Hepatocyte (in vitro differentiated cells): ENCODE measurements around the gene ALDH1L1. TPM values are rescaled to one million over a fixed set of nuclear protein-coding genes. Genes with fewer than 3 reads are reported as not detected.

ENCODE experiments used
- DNase-seq: peaks from one replicate; pipeline ENCODE4 v3.0.0-alpha.2; 2016; ENCODE audit warnings: low spot score
- H2AFZ ChIP-seq: fragments of 200-600 bp; sonication (generic); 2 replicates; pipeline ENCODE4 v1.6.0; 2016; ENCODE audit warnings: antibody characterized with exemption, mild to moderate bottlenecking
- H3K27ac ChIP-seq: fragments of 200-600 bp; sonication (generic); 2 replicates; pipeline ENCODE4 v1.5.1; 2016; ENCODE audit warnings: mild to moderate bottlenecking
- H3K27me3 ChIP-seq: fragments of 200-600 bp; sonication (generic); 2 replicates; pipeline ENCODE4 v1.6.1; 2016
- H3K36me3 ChIP-seq: fragments of 200-600 bp; sonication (generic); replicated peaks from 2 replicates; pipeline ENCODE4 v1.5.1; 2016; ENCODE audit warnings: low read depth; ENCODE audit not compliant: insufficient read depth
- H3K4me1 ChIP-seq: fragments of 200-600 bp; sonication (generic); 2 replicates; pipeline ENCODE4 v1.5.1; 2016; ENCODE audit warnings: mild to moderate bottlenecking, moderate library complexity; ENCODE audit not compliant: insufficient read depth
- H3K4me2 ChIP-seq: fragments of 200-600 bp; sonication (generic); 2 replicates; pipeline ENCODE4 v1.6.0; 2016
- H3K4me3 ChIP-seq: fragments of 200-600 bp; sonication (generic); 2 replicates; pipeline ENCODE4 v1.5.1; 2016; ENCODE audit warnings: mild to moderate bottlenecking
- H3K79me2 ChIP-seq: fragments of 200-600 bp; sonication (generic); 2 replicates; pipeline ENCODE4 v1.6.0; 2017; ENCODE audit warnings: mild to moderate bottlenecking
- H3K9me2 ChIP-seq: fragments of 200-600 bp; sonication (generic); replicated peaks from 2 replicates; pipeline ENCODE4 v1.6.0; 2017; ENCODE audit warnings: mild to moderate bottlenecking; ENCODE audit not compliant: insufficient read depth
- H3K9me3 ChIP-seq: fragments of 200-600 bp; sonication (generic); 2 replicates; pipeline ENCODE4 v1.5.1; 2016; ENCODE audit warnings: low read depth, mild to moderate bottlenecking
- H4K20me1 ChIP-seq: fragments of 200-600 bp; sonication (generic); 2 replicates; pipeline ENCODE4 v1.6.0; 2016; ENCODE audit warnings: mild to moderate bottlenecking; ENCODE audit not compliant: insufficient read depth, poor library complexity, severe bottlenecking
- EZH2 ChIP-seq: fragments of 200-600 bp; sonication (generic); IDR thresholded peaks from 2 replicates; pipeline ENCODE4 v1.6.1; 2016; ENCODE audit warnings: antibody characterized with exemption, mild to moderate bottlenecking, borderline replicate concordance
- EZH2phosphoT487 ChIP-seq: fragments of 200-600 bp; sonication (generic); IDR thresholded peaks from one replicate; pipeline ENCODE4 v1.6.1; 2018; ENCODE audit warnings: antibody characterized with exemption, mild to moderate bottlenecking, low read depth, moderate library complexity; ENCODE audit not compliant: unreplicated experiment, severe bottlenecking
- WGBS: methylation state at CpG from one replicate; pipeline ENCODE4 v1.1.6; 2016; ENCODE audit warnings: low lambda C conversion rate; ENCODE audit errors: missing lambda C conversion rate; 5-methylcytosine and 5-hydroxymethylcytosine counted together
- polyA plus RNA-seq: library from polyadenylated mRNA; unstranded; fragments of >200 nt; fragmentation: Nextera tagmentation; extraction: Ambion mirVana; gene quantifications from 2 replicates; pipeline ENCODE4 v1.2.1, GENCODE V29; 2016
- total RNA-seq: library from RNA; depleted of rRNA; stranded (reverse); fragments of >200 nt; gene quantifications from 2 replicates; pipeline ENCODE4 v1.2.3, GENCODE V29; 2014
- TF ChIP-seq, protein P1 (sequence below): fragments of 200-600 bp; sonication (generic); IDR thresholded peaks from 2 replicates; pipeline ENCODE4 v1.5.1; 2016; ENCODE audit warnings: antibody characterized with exemption, mild to moderate bottlenecking; ENCODE audit not compliant: poor library complexity

Gene ALDH1L1
- total and polyA plus RNA-seq, 2 experiments from 2014 or later: 15.9 to 22.6 TPM

DNA sequence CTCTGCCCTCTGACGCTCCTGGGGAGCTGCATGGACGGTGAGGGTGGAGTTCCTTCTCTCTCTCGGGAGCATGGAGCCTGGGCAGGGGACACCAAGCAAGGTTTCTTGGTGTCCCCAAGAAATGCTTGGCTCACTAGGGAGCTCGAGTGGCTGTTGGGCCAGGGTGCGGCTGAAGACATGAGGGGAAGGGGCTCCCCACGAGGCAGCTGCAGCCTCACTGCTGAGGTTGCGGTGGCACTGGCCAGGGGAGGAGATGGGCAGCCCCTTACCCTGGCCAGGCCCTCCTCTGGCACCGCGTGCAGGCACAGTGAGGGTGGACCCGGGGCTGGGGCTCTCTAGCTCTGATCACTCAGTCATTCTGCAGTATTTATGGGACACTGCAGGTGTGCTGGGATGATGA is 52.9 kb downstream of the ALDH1L1 start:
- no peaks in the 10 kb centered on the region for H4K20me1 ChIP-seq

DNA sequence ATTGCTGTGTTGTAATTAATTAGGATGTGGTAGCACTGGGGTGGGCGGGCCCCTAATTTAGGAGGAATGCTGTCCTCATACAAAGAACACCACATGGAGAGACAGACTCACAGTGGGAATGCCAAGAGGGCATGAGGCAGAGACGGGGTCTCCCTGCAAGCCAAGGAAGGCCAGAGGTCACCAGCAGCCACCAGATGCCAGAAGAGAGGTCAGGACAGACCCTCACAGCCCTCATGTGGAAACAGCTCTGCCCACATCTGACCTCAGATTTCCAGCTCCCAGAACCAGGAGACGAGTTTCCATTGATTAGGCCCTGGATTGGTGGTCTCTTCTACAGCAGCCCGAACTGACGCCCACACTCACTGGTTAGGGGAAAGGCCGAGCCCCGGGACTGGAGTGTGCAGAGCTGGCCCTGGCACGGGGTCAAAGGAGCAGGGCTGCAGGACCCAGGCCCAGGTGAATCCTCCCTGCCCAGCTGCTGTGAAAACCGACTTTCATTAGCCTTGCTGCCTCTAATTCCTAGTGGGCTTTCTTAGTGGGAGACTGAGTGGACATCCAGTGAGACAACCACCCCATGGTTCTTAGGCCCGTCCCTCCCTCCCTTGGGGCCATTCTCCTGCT is 53.5 kb downstream of the ALDH1L1 start:
- H3K79me2 ChIP-seq: no peaks in the 10 kb centered on the region
- 84% methylated on average over 10 of the region's 10 CpGs for WGBS

More for the DNA sequence above, 52.9 kb downstream of the ALDH1L1 start:
- TF ChIP-seq EZH2phosphoT487 (no peak), EZH2 (no peak)
- TF ChIP-seq, protein P1, sequence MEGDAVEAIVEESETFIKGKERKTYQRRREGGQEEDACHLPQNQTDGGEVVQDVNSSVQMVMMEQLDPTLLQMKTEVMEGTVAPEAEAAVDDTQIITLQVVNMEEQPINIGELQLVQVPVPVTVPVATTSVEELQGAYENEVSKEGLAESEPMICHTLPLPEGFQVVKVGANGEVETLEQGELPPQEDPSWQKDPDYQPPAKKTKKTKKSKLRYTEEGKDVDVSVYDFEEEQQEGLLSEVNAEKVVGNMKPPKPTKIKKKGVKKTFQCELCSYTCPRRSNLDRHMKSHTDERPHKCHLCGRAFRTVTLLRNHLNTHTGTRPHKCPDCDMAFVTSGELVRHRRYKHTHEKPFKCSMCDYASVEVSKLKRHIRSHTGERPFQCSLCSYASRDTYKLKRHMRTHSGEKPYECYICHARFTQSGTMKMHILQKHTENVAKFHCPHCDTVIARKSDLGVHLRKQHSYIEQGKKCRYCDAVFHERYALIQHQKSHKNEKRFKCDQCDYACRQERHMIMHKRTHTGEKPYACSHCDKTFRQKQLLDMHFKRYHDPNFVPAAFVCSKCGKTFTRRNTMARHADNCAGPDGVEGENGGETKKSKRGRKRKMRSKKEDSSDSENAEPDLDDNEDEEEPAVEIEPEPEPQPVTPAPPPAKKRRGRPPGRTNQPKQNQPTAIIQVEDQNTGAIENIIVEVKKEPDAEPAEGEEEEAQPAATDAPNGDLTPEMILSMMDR: no peak
- Histone ChIP-seq H3K27ac (no peak overlapping the region), H3K79me2 (no peaks in the 10 kb centered on the region), H3K4me2 (no peak overlapping the region), H3K27me3 (no peaks in the 10 kb centered on the region), H3K9me3 (no peaks in the 10 kb centered on the region), H3K4me3 (no peak overlapping the region), H3K4me1 (no peaks in the 10 kb centered on the region), H2AFZ (no peak overlapping the region), H3K9me2 (no peaks in the 10 kb centered on the region), H3K36me3 (no peaks in the 10 kb centered on the region)
- WGBS: 84% methylated on average over 10 of the region's 10 CpGs
- no peak for DNase-seq

DNA sequence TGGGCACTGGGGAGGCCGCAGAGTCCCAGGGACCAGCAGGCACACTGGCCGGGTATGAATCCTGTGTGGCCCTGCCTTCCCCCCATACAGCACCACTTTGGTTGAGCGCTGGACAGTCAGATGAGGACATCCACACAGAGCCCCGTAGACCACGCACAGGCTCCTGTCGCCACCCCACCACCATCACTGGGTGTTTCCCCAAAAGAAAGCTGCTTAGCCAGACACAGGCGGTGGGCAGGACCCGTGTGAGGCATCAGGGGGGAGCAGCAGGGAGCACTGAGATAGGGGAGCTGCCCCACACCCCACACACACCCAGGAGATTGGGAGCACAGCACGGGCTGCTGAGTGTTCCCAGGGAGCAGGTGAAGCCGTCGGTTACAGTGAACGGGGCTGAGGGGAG is 54.1 kb downstream of the ALDH1L1 start:
- Histone ChIP-seq H3K9me2 (no peaks in the 10 kb centered on the region), H3K27me3 (no peaks in the 10 kb centered on the region), H4K20me1 (no peaks in the 10 kb centered on the region), H3K4me3 (no peak overlapping the region), H3K36me3 (no peaks in the 10 kb centered on the region), H2AFZ (no peak overlapping the region), H3K4me2 (no peak overlapping the region), H3K4me1 (no peaks in the 10 kb centered on the region), H3K79me2 (no peaks in the 10 kb centered on the region), H3K9me3 (no peaks in the 10 kb centered on the region), H3K27ac (no peak overlapping the region)
- DNase-seq: no peak
- WGBS: 93% methylated on average over 12 of the region's 12 CpGs
- no peak for TF ChIP-seq EZH2
- TF ChIP-seq, protein P1: no peak
- TF ChIP-seq EZH2phosphoT487: no peak

More for the DNA sequence above, 53.5 kb downstream of the ALDH1L1 start:
- TF ChIP-seq, protein P1: no peak
- TF ChIP-seq EZH2phosphoT487 (no peak), EZH2 (no peak)
- no peak for DNase-seq
- no peaks in the 10 kb centered on the region for H3K9me2 ChIP-seq
- H3K4me1 ChIP-seq: no peaks in the 10 kb centered on the region
- no peaks in the 10 kb centered on the region for H3K27me3 ChIP-seq
- H3K36me3 ChIP-seq: no peaks in the 10 kb centered on the region
- no peaks in the 10 kb centered on the region for H4K20me1 ChIP-seq
- no peak overlapping the region for H2AFZ ChIP-seq
- no peak overlapping the region for H3K27ac ChIP-seq
- no peak overlapping the region for H3K4me2 ChIP-seq
- H3K4me3 ChIP-seq: no peak overlapping the region
- no peaks in the 10 kb centered on the region for H3K9me3 ChIP-seq
